LNCAP (cell line): ENCODE data around the gene GPC6.

ENCODE experiments used
- CTCF ChIP-seq: fragments of 450-650 bp; IDR thresholded peaks from 2 replicates; pipeline ENCODE4 v1.5.1; 2017; ENCODE audit warnings: mild to moderate bottlenecking

GPC6 gene

GRCh38 chr13:93336728-93337127, 110.1 kb downstream of the GPC6 start:
- no peak for TF ChIP-seq CTCF

GRCh38 chr13:93338030-93338429, 111.4 kb downstream of the GPC6 start:
- TF ChIP-seq CTCF, result no peak

- no peak for TF ChIP-seq CTCF
Observed at GRCh38 chr13:93338906-93339305, 112.3 kb downstream of the GPC6 start.

- TF ChIP-seq CTCF, result no peak
Observed at GRCh38 chr13:93339550-93339949, 112.9 kb downstream of the GPC6 start.

- TF ChIP-seq CTCF, result no peak
Observed at GRCh38 chr13:93341517-93341916, 114.9 kb downstream of the GPC6 start.

- TF ChIP-seq CTCF, result no peak
Observed at GRCh38 chr13:93343097-93343496, 116.5 kb downstream of the GPC6 start.

GRCh38 chr13:93344048-93344705, 117.6 kb downstream of the GPC6 start:
- TF ChIP-seq CTCF, result no peak

- no peak for TF ChIP-seq CTCF
Observed at GRCh38 chr13:93345024-93345423, 118.4 kb downstream of the GPC6 start.
